Neural progenitor cell (in vitro differentiated cells): ENCODE results near the gene THYN1.

ENCODE experiments used
- CTCF ChIP-seq: fragments of 200-600 bp; sonication (generic); IDR thresholded peaks from 2 replicates; pipeline ENCODE4 v1.5.1; 2017; ENCODE audit warnings: antibody characterized with exemption, mild to moderate bottlenecking
- EZH2 ChIP-seq: fragments of 200-600 bp; sonication (generic); IDR thresholded peaks from 2 replicates; pipeline ENCODE4 v1.6.1; 2017; ENCODE audit warnings: antibody characterized with exemption, mild to moderate bottlenecking, moderate library complexity

GRCh38 chr11:134288486-134288885 lies 35.3 kb upstream of the THYN1 start:
- TF ChIP-seq CTCF: no peak
- TF ChIP-seq EZH2: no peak
